HG02870 (cell line): ENCODE data around the gene GNG7.
"Not testable (repeated sequence)": the region's sequence is repeated elsewhere in the genome, so short reads cannot be mapped to it uniquely, and the experiment has no call there.

Experiments
- ATAC-seq: cut with Tn5 transposase; IDR thresholded peaks from one replicate; pipeline ENCODE4 v1.9.1; 2021; ENCODE audit warnings: mild to moderate bottlenecking, moderate library complexity; ENCODE audit not compliant: unreplicated experiment

GNG7 gene

GRCh38 chr19:2678044-2678671 lies 24.3 kb downstream of the GNG7 start:
- peak; percentile 44 for ATAC-seq

- no peak for ATAC-seq
Observed at GRCh38 chr19:2676823-2677222, 25.7 kb downstream of the GNG7 start.

- no peak for ATAC-seq
Observed at GRCh38 chr19:2675892-2676291, 26.6 kb downstream of the GNG7 start.

- no peak for ATAC-seq
Observed at GRCh38 chr19:2670217-2670616, 32.3 kb downstream of the GNG7 start.

- ATAC-seq = no peak
Observed at GRCh38 chr19:2668175-2668763, 34.2 kb downstream of the GNG7 start.

GRCh38 chr19:2667349-2667748 lies 35.1 kb downstream of the GNG7 start:
- not testable (repeated sequence) for ATAC-seq

- no peak for ATAC-seq
Observed at GRCh38 chr19:2666344-2666994, 36.0 kb downstream of the GNG7 start.

- ATAC-seq = no peak
Observed at GRCh38 chr19:2665103-2665502, 37.4 kb downstream of the GNG7 start.

GRCh38 chr19:2663920-2664571 lies 38.4 kb downstream of the GNG7 start:
- peak; percentile 61 for ATAC-seq

GRCh38 chr19:2661615-2662014 lies 40.9 kb downstream of the GNG7 start:
- no peak for ATAC-seq

GRCh38 chr19:2659856-2660432 lies 42.5 kb downstream of the GNG7 start:
- ATAC-seq = no peak

GRCh38 chr19:2656533-2656932 lies 46.0 kb downstream of the GNG7 start:
- no peak for ATAC-seq

- ATAC-seq = no peak
Observed at GRCh38 chr19:2653710-2654707, 48.5 kb downstream of the GNG7 start.

- no peak for ATAC-seq
Observed at GRCh38 chr19:2653218-2653617, 49.3 kb downstream of the GNG7 start.

- no peak for ATAC-seq
Observed at GRCh38 chr19:2652504-2653099, 49.9 kb downstream of the GNG7 start.

GRCh38 chr19:2651002-2651733 lies 51.3 kb downstream of the GNG7 start:
- ATAC-seq = not testable (repeated sequence)

- no peak for ATAC-seq
Observed at GRCh38 chr19:2650515-2650914, 52.0 kb downstream of the GNG7 start.

- no peak for ATAC-seq
Observed at GRCh38 chr19:2648528-2648937, 54.0 kb downstream of the GNG7 start.

- no peak for ATAC-seq
Observed at GRCh38 chr19:2648099-2648498, 54.4 kb downstream of the GNG7 start.
